Skeletal muscle satellite cell (primary cell): ENCODE results near the gene FBLIM1.

Experiments
- H3K27me3 ChIP-seq: 2 replicates; pipeline ENCODE4 v1.7.0; 2013; ENCODE audit warnings: low read length; ENCODE audit not compliant: control insufficient read depth, insufficient read depth
- H3K36me3 ChIP-seq: 2 replicates; pipeline ENCODE4 v1.7.0; 2013; ENCODE audit warnings: mild to moderate bottlenecking, control low read depth, low read length; ENCODE audit not compliant: insufficient read depth
- H3K4me1 ChIP-seq: 2 replicates; pipeline ENCODE4 v1.7.0; 2013; ENCODE audit warnings: low read length; ENCODE audit not compliant: control insufficient read depth, insufficient read depth
- H3K4me2 ChIP-seq: 2 replicates; pipeline ENCODE4 v1.7.0; 2013; ENCODE audit warnings: mild to moderate bottlenecking, low read length
- H3K4me3 ChIP-seq: 2 replicates; pipeline ENCODE4 v1.7.0; 2013; ENCODE audit warnings: low read length
- H3K9ac ChIP-seq: 2 replicates; pipeline ENCODE4 v1.7.0; 2013; ENCODE audit warnings: mild to moderate bottlenecking, low read depth, low read length, moderate library complexity
- H3K9me3 ChIP-seq: replicated peaks from 2 replicates; pipeline ENCODE4 v1.7.0; 2013; ENCODE audit warnings: mild to moderate bottlenecking, control low read depth, low read length

Gene FBLIM1

DNA sequence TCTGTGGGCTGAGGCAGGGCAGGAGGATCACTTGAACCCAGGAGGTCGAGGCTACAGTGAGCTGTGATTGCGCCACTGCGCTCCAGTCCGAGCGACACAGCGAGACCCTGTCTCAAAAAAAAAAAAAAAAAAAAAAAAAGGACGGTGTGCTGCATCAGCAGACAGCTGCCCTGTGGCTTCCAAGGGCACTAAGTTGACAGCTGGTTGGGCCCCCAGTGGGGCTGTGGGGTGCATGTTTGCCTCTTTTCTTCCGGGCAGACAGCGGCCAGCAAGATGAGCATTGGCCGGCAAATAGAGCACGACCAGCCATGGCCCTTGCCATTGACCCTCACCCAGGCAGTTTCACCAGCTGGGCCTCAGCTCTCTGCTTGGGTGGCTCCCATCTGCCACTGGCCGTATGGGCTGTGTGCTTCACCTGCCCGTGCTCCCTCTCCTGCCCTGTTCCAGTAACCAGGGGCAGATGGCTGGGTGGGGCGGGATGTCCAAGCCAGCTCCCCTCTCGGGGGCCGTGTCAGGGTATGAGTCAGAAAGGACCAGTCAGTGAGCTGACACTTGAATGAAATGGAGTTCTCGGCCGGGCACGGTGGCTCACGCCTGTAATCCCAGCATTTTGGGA, 34.9 kb upstream of the FBLIM1 start:
- H3K9ac ChIP-seq, result no peak overlapping the region
- H3K27me3 ChIP-seq, result no peaks in the 10 kb centered on the region
- no peak overlapping the region for H3K4me2 ChIP-seq
- H3K9me3 ChIP-seq, result no peaks in the 10 kb centered on the region
- H3K36me3 ChIP-seq, result peaks cover 77% of the 10 kb centered on the region
- no peaks in the 10 kb centered on the region for H3K4me1 ChIP-seq
- no peak overlapping the region for H3K4me3 ChIP-seq

- H3K4me2 ChIP-seq, result no peak overlapping the region
These were observed 33.4 kb upstream of the FBLIM1 start for GRCh38 chr1:15724949-15725880.

GRCh38 chr1:15726508-15726907, 32.1 kb upstream of the FBLIM1 start:
- no peaks in the 10 kb centered on the region for H3K9me3 ChIP-seq
- peaks cover 75% of the 10 kb centered on the region for H3K36me3 ChIP-seq
- H3K4me3 ChIP-seq, result no peak overlapping the region
- H3K4me2 ChIP-seq, result no peak overlapping the region
- H3K4me1 ChIP-seq, result no peaks in the 10 kb centered on the region
- no peaks in the 10 kb centered on the region for H3K27me3 ChIP-seq
- no peak overlapping the region for H3K9ac ChIP-seq

More at GRCh38 chr1:15724949-15725880, 33.4 kb upstream of the FBLIM1 start:
- H3K36me3 ChIP-seq, result peaks cover 76% of the 10 kb centered on the region
- H3K9ac ChIP-seq, result no peak overlapping the region
- no peaks in the 10 kb centered on the region for H3K9me3 ChIP-seq
- no peaks in the 10 kb centered on the region for H3K4me1 ChIP-seq
- no peak overlapping the region for H3K4me3 ChIP-seq
- no peaks in the 10 kb centered on the region for H3K27me3 ChIP-seq

GRCh38 chr1:15727021-15727420, 31.6 kb upstream of the FBLIM1 start:
- H3K27me3 ChIP-seq, result no peaks in the 10 kb centered on the region
- H3K36me3 ChIP-seq, result peaks cover 75% of the 10 kb centered on the region
- H3K4me3 ChIP-seq, result no peak overlapping the region
- H3K4me1 ChIP-seq, result no peaks in the 10 kb centered on the region
- H3K4me2 ChIP-seq, result no peak overlapping the region
- no peaks in the 10 kb centered on the region for H3K9me3 ChIP-seq
- H3K9ac ChIP-seq, result no peak overlapping the region

GRCh38 chr1:15727424-15727823, 31.2 kb upstream of the FBLIM1 start:
- no peaks in the 10 kb centered on the region for H3K27me3 ChIP-seq
- H3K36me3 ChIP-seq, result peaks cover 77% of the 10 kb centered on the region
- no peak overlapping the region for H3K9ac ChIP-seq
- no peaks in the 10 kb centered on the region for H3K9me3 ChIP-seq
- no peak overlapping the region for H3K4me2 ChIP-seq
- no peaks in the 10 kb centered on the region for H3K4me1 ChIP-seq
- H3K4me3 ChIP-seq, result no peak overlapping the region

GRCh38 chr1:15727866-15728534, 30.6 kb upstream of the FBLIM1 start:
- no peaks in the 10 kb centered on the region for H3K27me3 ChIP-seq
- no peak overlapping the region for H3K4me2 ChIP-seq
- no peak overlapping the region for H3K9ac ChIP-seq
- no peaks in the 10 kb centered on the region for H3K4me1 ChIP-seq
- H3K36me3 ChIP-seq, result peaks cover 77% of the 10 kb centered on the region
- no peaks in the 10 kb centered on the region for H3K9me3 ChIP-seq
- H3K4me3 ChIP-seq, result no peak overlapping the region

DNA sequence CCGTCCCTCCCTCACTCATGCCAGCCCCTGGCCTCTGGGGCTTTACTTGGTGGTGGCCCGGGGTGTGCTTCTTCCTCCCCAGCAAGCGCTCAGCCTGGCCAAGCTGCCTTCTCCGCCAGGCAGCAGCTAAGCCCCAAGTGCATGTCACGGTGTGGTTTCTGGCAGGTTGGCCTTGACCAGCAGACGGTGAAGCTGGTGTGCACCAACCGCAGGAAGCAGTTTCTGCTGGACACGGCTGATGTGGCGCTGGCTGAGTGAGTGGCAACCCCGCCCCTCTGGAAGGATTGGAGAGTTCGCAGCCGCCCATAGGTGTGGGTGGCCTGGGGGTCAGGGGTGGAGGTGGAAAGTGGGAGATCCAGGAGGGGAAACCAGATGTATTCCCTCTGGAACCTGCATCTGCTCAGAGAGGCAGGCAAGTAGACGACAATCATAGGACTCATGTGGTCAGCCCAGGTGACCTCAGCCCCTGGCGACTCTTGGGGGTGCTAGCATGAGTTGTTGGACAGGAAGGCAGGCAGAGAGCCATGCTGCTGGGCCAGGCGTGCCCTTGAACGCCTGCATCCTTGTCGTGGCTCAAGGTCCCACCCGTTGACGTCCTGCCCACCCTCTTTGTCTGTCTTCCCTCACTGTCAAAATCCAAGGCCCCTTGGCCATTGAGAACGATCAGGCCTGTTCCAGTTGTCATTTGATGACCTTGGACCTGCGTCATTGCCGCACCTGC, 29.5 kb upstream of the FBLIM1 start:
- Histone ChIP-seq H3K36me3 (peaks cover 85% of the 10 kb centered on the region), H3K4me1 (no peaks in the 10 kb centered on the region), H3K4me2 (no peak overlapping the region), H3K27me3 (no peaks in the 10 kb centered on the region), H3K9ac (no peak overlapping the region), H3K4me3 (no peak overlapping the region), H3K9me3 (no peaks in the 10 kb centered on the region)

DNA sequence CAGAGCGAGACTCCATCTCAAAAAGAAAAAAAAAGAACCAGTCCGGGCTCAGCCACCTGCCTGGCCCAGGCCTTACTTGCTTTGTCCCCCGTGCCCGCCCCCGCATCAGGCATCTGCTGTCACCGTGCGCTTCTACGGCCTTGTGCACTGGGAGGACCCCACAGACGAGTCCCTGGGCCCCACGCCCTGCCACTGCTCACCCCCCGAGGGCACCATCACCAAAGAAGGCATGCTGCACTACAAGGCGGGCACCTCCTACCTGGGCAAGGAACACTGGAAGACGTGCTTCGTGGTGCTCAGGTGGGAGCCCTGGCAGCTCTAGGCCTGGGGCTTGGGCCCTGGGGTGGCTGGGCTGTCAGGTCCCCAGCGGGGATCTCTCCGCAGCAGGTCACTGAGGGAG, 28.2 kb upstream of the FBLIM1 start:
- no peak overlapping the region for H3K4me2 ChIP-seq
- no peaks in the 10 kb centered on the region for H3K4me1 ChIP-seq
- H3K36me3 ChIP-seq, result peaks cover 88% of the 10 kb centered on the region
- H3K27me3 ChIP-seq, result no peaks in the 10 kb centered on the region
- H3K9me3 ChIP-seq, result no peaks in the 10 kb centered on the region
- no peak overlapping the region for H3K4me3 ChIP-seq
- H3K9ac ChIP-seq, result no peak overlapping the region

DNA sequence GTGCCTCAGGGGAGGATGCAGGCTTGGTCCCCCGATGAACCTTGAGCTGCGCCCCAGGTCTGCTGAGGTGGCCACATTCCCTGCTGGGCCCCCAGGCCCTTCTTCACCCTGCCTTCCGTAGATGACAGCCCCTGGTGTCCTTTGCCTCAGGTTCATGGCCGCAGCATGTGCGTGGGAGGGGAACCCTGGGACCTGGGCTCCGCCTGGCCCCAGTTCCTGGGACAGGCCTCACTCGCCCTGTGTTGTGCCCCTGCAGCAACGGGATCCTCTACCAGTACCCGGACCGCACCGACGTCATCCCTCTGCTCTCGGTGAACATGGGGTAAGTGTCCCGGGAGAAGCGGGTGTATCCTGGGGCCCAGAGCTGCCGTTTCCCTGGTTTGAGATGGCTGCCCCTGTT, 27.7 kb upstream of the FBLIM1 start:
- Histone ChIP-seq H3K4me2 (no peak overlapping the region), H3K9ac (no peak overlapping the region), H3K4me1 (no peaks in the 10 kb centered on the region), H3K36me3 (peaks cover 86% of the 10 kb centered on the region), H3K27me3 (no peaks in the 10 kb centered on the region), H3K4me3 (no peak overlapping the region), H3K9me3 (no peaks in the 10 kb centered on the region)

- Histone ChIP-seq H3K4me1 (no peaks in the 10 kb centered on the region), H3K9ac (no peak overlapping the region), H3K27me3 (no peaks in the 10 kb centered on the region), H3K4me3 (no peak overlapping the region), H3K36me3 (peaks cover 76% of the 10 kb centered on the region), H3K4me2 (no peak overlapping the region), H3K9me3 (no peaks in the 10 kb centered on the region)
These were observed 26.6 kb upstream of the FBLIM1 start for GRCh38 chr1:15731735-15732685.
